Lung microvascular endothelial cell (primary cell): ENCODE measurements around the gene SCGB2B2. TPM values are rescaled to one million over a fixed set of nuclear protein-coding genes. Genes with fewer than 3 reads are reported as not detected.

ENCODE experiments used
- total RNA-seq: library from RNA; depleted of rRNA; stranded (reverse); fragments of >200 nt; gene quantifications from 2 replicates; pipeline ENCODE4 v1.2.1, GENCODE V29; 2014

The SCGB2B2 gene
- total RNA-seq, 1 donor from 2014 or later = not detected

Other genes with a start within 250 kb of the SCGB2B2 start
- 70.0 and 92.3 TPM in 2 replicates for gene UBA2, start 248.8 kb downstream of the SCGB2B2 start, total RNA-seq
- gene WTIP, start 195.4 kb downstream of the SCGB2B2 start, total RNA-seq = 22.2 and 48.0 TPM in 2 replicates
- 8.7 and 11.9 TPM in 2 replicates for gene ZNF302, start 519 bp upstream of the SCGB2B2 start, total RNA-seq
- 10.5 and 19.0 TPM in 2 replicates for gene ZNF181, start 57.1 kb upstream of the SCGB2B2 start, total RNA-seq
- gene ZNF599, start 96.1 kb upstream of the SCGB2B2 start, total RNA-seq = 3.3 and 4.6 TPM in 2 replicates
- 3.9 and 4.4 TPM in 2 replicates for gene ZNF30, start 249.7 kb upstream of the SCGB2B2 start, total RNA-seq